ENCODE results near the gene NR2C1. TPM values are rescaled to one million over a fixed set of nuclear protein-coding genes. Genes with fewer than 3 reads are reported as not detected.

Gene NR2C1
- total RNA-seq, 6 experiments from 2014 or later = 19.0 to 40.2 (median 21.1) TPM

DNA sequence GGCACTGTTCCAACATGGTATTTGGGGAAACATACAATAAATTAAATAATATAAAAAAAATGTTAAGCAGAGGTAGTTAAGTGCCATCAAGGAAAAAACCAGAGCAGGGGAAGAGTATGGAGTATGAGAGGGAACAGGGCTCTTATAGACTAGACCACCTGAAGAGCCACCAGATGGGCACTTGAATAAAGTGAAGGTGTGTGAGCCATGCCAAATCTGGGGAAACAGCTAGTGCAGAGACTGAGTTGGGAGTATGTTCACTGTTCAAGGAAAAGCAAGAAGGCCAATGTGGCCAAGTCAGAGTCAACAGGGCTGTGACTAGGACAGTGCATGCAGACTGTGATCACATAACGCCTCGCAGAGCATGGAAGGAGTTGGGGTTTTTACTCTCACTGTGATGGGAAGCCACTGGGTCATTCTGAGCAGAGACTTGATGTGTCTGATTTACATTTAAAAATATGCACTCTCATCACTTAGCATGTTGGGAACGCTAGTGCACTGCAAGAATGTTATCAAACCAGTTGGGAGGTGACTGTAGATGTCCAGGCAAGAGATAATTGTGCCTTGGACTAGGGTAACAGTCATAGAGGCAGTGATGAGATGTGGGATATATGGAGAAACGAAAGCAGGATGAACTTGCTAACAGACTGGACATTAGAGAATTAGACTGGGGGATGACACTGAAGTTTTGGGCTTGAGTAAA is 95.5 kb downstream of the NR2C1 start:
- WGBS (ENCODE audit: insufficient coverage, low coverage, low lambda C conversion rate, missing lambda C conversion rate) = 83% methylated on average over 2 of the region's 4 CpGs
- TF ChIP-seq CTCF (IDR thresholded peaks at IDR 0.05) = no peak
- no peak for TF ChIP-seq POLR2A (IDR thresholded peaks at IDR 0.05)
- Histone ChIP-seq H3K4me1 (no peaks in the 10 kb centered on the region), H3K9me3 (no peaks in the 10 kb centered on the region), H3K27ac (no peak overlapping the region), H3K36me3 (no peaks in the 10 kb centered on the region), H3K27me3 (no peaks in the 10 kb centered on the region), H3K4me3 (no peak overlapping the region)
- ATAC-seq = no peak
- no peak for DNase-seq
- intact Hi-C loops (cut with DNase I) = no loop called here

DNA sequence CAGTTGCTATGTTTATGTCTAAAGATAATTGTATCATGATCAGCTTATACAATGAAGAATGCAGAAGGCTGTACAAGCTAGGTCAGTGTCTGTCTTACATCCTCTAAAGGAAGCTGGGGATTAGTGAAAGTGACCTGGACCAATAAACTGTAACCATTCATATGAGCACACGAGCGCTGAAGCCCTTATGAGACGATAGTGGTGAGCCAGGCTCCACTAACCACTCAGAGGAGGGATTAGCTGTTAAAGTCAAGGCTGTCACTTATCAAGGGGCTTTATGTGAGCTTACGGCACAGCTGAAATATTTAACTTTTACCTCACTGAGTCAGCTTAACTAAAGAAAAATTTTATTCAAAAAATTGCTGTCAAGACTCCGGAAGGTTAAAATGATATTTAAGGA is 100.2 kb downstream of the NR2C1 start:
- no peaks in the 10 kb centered on the region for H3K4me1 ChIP-seq
- TF ChIP-seq CTCF (IDR thresholded peaks at IDR 0.05) (no peak), POLR2A (IDR thresholded peaks at IDR 0.05) (no peak)
- no peak overlapping the region for H3K27ac ChIP-seq
- H3K4me3 ChIP-seq = no peak overlapping the region
- H3K36me3 ChIP-seq = peaks cover 0 to 4% (median 2%) of the 10 kb centered on the region in 4 donors
- H3K27me3 ChIP-seq = no peaks in the 10 kb centered on the region
- 85% methylated on average over 5 of the region's 5 CpGs for WGBS (ENCODE audit: insufficient coverage, low coverage, low lambda C conversion rate, missing lambda C conversion rate)
- no peak for ATAC-seq
- no peaks in the 10 kb centered on the region for H3K9me3 ChIP-seq
- intact Hi-C loops (cut with DNase I) = no loop called here
- no peak for DNase-seq

DNA sequence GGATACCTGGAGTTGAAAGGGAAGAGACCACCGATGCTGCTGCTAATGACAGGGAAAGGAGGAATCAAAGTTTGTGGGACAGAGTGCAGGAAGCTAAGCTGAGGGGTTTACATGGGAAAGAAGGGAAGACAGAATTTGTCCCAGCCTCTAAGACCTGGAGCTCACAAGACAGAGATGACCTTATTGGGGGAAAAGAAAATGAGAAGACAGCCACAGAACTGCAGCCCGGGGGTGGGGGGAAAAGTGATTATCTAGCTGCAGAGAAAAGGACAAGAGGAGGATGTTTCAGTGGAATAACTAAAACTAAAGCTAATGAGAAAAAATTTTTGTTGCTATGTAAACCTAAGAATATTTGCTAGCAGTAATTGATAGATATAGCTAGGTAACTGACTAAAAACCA is 100.6 kb downstream of the NR2C1 start:
- WGBS (ENCODE audit: insufficient coverage, low coverage, low lambda C conversion rate, missing lambda C conversion rate) = 84% methylated on average over 2 of the region's 2 CpGs
- intact Hi-C loops (cut with DNase I) = no loop called here

DNA sequence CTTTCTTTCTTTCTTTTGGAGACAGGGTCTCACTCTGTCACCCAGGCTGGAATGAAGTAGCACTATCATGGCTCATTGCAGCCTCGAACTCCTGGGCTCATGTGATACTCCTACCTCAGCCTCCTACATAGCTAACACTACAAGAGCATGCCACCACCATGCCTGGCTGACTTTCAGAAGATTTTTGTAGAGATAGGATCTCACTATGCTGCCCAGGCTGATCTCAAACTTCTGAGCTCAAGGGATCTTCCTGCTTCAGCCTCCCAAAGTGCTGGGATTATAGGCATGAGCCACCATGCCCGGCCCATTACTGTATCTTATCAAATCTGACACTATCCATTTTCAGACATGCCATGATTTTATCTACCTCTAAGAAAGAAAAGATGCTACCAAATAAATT is 101.5 kb downstream of the NR2C1 start:
- TF ChIP-seq POLR2A (IDR thresholded peaks at IDR 0.05) (no peak), CTCF (IDR thresholded peaks at IDR 0.05) (no peak)
- intact Hi-C loops (cut with DNase I) = no loop called here
- no peaks in the 10 kb centered on the region for H3K27me3 ChIP-seq
- H3K4me1 ChIP-seq = no peaks in the 10 kb centered on the region
- DNase-seq (no peak), ATAC-seq (no peak)
- no peak overlapping the region for H3K27ac ChIP-seq
- peaks cover 0 to 4% (median 2%) of the 10 kb centered on the region in 4 donors for H3K36me3 ChIP-seq
- H3K4me3 ChIP-seq = no peak overlapping the region
- 100% methylated on average over 1 of the region's 2 CpGs for WGBS (ENCODE audit: insufficient coverage, low coverage, low lambda C conversion rate, missing lambda C conversion rate)
- H3K9me3 ChIP-seq = no peaks in the 10 kb centered on the region

More for the DNA sequence above, 100.6 kb downstream of the NR2C1 start:
- Histone ChIP-seq H3K9me3 (no peaks in the 10 kb centered on the region), H3K4me3 (no peak overlapping the region), H3K36me3 (peaks cover 0 to 4% (median 2%) of the 10 kb centered on the region in 4 donors), H3K4me1 (no peaks in the 10 kb centered on the region), H3K27me3 (no peaks in the 10 kb centered on the region), H3K27ac (no peak overlapping the region)
- DNase-seq (no peak), ATAC-seq (no peak)
- TF ChIP-seq CTCF (IDR thresholded peaks at IDR 0.05) = no peak
- no peak for TF ChIP-seq POLR2A (IDR thresholded peaks at IDR 0.05)
